Right lobe of liver (tissue), 4 donors: Measurements from ENCODE around the gene EN1.

ENCODE experiments used
- POLR2A ChIP-seq: fragments of 450-650 bp; IDR thresholded peaks from one replicate; pipeline ENCODE4 v1.6.1; 2017; ENCODE audit warnings: antibody characterized with exemption, mild to moderate bottlenecking
- TF ChIP-seq, protein P1 (sequence below), 4 donors: fragments of 200-600 bp in 3 of 4; fragments of 450-650 bp in 1 of 4; IDR thresholded peaks; one replicate each; pipeline versions ENCODE4 v1.5.1 to v1.8.0; 2016 to 2022; ENCODE audit warnings: antibody characterized with exemption in 4 of 4, mild to moderate bottlenecking in 2 of 4
- donor health status: DM: no; HTN: no; CAD: no.
- donor health status: DM: no; HTN: no; CAD: no.
- donor health status: DM: no; HTN: yes; CAD: no.

DNA sequence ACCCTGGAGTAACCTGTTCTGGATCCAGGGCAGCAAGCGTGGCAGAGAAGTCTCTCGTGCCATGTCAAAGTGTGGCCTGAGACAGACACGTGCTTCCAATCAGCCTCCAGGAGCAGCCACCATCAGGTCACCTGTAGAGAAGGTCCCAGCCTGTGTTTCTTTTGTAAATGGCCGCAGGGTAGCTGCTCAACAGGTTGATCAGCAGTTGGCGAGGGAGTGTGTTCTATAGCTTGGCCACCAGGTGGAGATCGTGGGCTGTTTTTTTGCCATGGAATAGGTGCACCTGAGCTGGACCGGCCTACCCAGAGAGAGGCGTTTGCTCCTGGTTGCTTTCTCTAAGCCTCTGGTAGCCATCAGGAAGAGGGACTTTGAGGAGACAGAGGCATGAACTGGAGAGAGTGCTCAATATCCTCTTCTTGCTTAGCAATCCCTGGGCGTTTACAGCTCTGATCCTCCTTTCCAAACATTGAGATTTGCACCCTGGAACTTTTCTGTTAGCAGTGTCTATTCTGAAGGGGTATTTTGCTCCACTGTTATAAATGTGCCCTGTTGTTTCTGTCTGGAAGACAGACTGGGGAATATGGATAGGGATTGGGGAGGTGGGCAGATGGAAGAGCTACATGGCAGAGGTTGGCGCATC is 34.2 kb upstream of the EN1 start:
- TF ChIP-seq, protein P1, sequence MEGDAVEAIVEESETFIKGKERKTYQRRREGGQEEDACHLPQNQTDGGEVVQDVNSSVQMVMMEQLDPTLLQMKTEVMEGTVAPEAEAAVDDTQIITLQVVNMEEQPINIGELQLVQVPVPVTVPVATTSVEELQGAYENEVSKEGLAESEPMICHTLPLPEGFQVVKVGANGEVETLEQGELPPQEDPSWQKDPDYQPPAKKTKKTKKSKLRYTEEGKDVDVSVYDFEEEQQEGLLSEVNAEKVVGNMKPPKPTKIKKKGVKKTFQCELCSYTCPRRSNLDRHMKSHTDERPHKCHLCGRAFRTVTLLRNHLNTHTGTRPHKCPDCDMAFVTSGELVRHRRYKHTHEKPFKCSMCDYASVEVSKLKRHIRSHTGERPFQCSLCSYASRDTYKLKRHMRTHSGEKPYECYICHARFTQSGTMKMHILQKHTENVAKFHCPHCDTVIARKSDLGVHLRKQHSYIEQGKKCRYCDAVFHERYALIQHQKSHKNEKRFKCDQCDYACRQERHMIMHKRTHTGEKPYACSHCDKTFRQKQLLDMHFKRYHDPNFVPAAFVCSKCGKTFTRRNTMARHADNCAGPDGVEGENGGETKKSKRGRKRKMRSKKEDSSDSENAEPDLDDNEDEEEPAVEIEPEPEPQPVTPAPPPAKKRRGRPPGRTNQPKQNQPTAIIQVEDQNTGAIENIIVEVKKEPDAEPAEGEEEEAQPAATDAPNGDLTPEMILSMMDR (IDR thresholded peaks at IDR 0.05), result peak; percentile 77 to 86 (median 81)
- TF ChIP-seq POLR2A, result no peak
